Retinal pigment epithelial cell (primary cell): ENCODE results near the gene AFF3.

ENCODE experiments used
- DNase-seq: peaks from one replicate; pipeline ENCODE4 v3.0.0-alpha.2; 2010; ENCODE audit warnings: low read depth
- H3K4me3 ChIP-seq: 2 replicates; pipeline ENCODE4 v1.5.1; 2011; ENCODE audit warnings: mild to moderate bottlenecking, low read length, control low read depth, moderate library complexity
- TF ChIP-seq, protein P1 (sequence below): conservative IDR thresholded peaks from 2 replicates; pipeline ENCODE4 v1.5.1; 2011; ENCODE audit warnings: low read depth, low read length, control low read depth, inconsistent platforms

Gene AFF3

DNA sequence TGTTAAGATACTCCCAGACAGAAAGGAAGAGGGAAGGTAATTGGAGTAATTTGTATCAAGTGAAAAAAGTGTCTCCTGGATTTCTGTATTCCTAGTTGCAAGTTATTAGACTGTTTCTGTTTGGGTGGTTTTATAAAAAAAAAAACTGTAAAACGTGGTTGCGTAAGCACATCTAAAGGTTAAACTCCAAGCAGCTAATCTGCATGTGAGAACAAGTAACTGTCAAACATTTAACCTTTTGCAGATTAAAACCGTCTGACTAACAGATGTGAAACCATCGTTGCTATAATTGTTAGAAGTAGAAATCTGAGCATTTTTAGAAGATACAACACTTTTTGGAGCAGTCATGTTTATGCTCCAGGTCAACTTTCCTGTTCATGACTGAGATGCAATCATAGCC is 72.3 kb downstream of the AFF3 start:
- peak; percentile 34 for DNase-seq
- TF ChIP-seq, protein P1, sequence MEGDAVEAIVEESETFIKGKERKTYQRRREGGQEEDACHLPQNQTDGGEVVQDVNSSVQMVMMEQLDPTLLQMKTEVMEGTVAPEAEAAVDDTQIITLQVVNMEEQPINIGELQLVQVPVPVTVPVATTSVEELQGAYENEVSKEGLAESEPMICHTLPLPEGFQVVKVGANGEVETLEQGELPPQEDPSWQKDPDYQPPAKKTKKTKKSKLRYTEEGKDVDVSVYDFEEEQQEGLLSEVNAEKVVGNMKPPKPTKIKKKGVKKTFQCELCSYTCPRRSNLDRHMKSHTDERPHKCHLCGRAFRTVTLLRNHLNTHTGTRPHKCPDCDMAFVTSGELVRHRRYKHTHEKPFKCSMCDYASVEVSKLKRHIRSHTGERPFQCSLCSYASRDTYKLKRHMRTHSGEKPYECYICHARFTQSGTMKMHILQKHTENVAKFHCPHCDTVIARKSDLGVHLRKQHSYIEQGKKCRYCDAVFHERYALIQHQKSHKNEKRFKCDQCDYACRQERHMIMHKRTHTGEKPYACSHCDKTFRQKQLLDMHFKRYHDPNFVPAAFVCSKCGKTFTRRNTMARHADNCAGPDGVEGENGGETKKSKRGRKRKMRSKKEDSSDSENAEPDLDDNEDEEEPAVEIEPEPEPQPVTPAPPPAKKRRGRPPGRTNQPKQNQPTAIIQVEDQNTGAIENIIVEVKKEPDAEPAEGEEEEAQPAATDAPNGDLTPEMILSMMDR, result no peak
- H3K4me3 ChIP-seq, result no peak overlapping the region

DNA sequence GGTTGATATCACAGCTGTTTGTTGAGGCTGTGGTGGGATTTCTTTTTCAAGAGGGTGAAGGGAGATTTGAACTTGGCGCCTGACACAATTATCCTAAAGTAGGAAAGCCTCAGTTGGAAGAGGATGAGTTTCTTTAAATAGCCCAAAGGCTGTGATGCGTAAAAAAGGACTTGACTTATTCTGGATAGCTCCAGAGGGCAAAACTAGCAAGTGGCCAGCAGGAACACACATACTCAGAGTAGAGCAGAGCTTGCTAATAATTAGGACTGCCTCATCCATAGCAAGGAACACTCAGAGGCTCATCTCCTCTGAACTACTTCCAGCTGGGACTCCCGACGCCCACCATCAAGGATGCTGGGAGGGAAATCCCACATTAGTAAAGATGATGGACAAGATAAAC is 74.0 kb downstream of the AFF3 start:
- DNase-seq, result no peak
- TF ChIP-seq, protein P1, result no peak
- H3K4me3 ChIP-seq, result no peak overlapping the region

DNA sequence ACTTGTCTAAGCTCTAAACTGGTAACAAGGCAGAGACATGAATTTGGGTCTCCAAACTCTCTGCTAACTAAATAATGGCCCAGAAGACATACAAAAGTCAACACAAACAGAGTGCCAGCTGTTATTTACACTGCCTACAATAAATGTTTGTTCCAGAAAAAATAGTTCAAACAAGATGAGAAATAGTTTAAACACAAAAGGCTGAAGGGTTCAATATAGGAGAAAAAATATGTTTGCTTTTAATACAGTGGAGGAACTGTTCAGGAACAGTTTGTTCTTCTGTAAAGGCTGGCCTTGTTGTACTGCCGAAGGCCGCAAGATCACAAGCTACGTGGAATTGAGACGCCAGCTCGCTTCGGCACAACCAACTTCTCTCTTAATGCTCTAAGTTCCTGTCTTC is 74.6 kb downstream of the AFF3 start:
- TF ChIP-seq, protein P1, result no peak
- H3K4me3 ChIP-seq, result no peak overlapping the region
- no peak for DNase-seq

GRCh38 chr2:100066856-100067255 is 75.5 kb downstream of the AFF3 start:
- TF ChIP-seq, protein P1, result no peak
- no peak overlapping the region for H3K4me3 ChIP-seq
- no peak for DNase-seq

DNA sequence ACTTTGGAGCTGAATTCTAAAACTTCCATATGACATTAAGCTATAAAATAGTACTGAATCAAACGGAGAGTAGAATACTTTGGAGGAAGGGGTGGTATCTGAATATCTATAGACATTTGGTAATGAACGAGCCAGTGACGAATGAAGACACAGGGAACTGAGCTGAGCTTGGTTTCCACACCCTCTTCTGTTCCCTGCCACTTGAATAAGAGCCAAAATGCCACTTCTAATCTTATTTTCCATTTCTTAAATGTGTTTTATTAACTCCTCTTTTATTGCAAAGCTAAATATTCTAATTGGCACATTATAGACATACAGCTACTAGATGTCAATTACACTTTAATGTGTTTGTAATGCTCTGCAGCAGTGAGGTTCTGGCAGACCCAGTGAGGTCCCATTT is 76.1 kb downstream of the AFF3 start:
- no peak overlapping the region for H3K4me3 ChIP-seq
- TF ChIP-seq, protein P1, result no peak
- DNase-seq, result no peak

GRCh38 chr2:100064592-100065428 is 77.6 kb downstream of the AFF3 start:
- DNase-seq, result no peak
- no peak overlapping the region for H3K4me3 ChIP-seq
- TF ChIP-seq, protein P1, result no peak

- no peak for DNase-seq
- TF ChIP-seq, protein P1, result no peak
- H3K4me3 ChIP-seq, result no peak overlapping the region
These were observed 78.2 kb downstream of the AFF3 start for GRCh38 chr2:100064165-100064564.
